Amygdala (tissue), 56 donors: ENCODE measurements around the gene CANT1.

Experiments used
- DNase-seq, 56 donors: peaks; one replicate each; lab custom pipeline; 2025; lab: John Stamatoyannopoulos, UW

Gene CANT1

GRCh38 chr17:78998311-78999055 is 11.1 kb downstream of the CANT1 start:
- DNase-seq: peak in 9 of 56 donors; percentile 20 to 37 (median 31)

- DNase-seq: no peak
Observed at GRCh38 chr17:78997881-78998280, 11.7 kb downstream of the CANT1 start.

- DNase-seq: no peak
Observed at GRCh38 chr17:78997231-78997741, 12.3 kb downstream of the CANT1 start.

- DNase-seq: no peak
Observed at GRCh38 chr17:78996781-78997201, 12.8 kb downstream of the CANT1 start.

- peak in 3 of 56 donors; percentile 16 to 61 (median 26) for DNase-seq
Observed at GRCh38 chr17:78995761-78996451, 13.7 kb downstream of the CANT1 start.

GRCh38 chr17:78995022-78995760 is 14.4 kb downstream of the CANT1 start:
- no peak for DNase-seq

GRCh38 chr17:78993981-78994671 is 15.4 kb downstream of the CANT1 start:
- no peak for DNase-seq

GRCh38 chr17:78993241-78993956 is 16.2 kb downstream of the CANT1 start:
- peak in 19 of 56 donors; percentile 6 to 66 (median 31) for DNase-seq

- DNase-seq: no peak
Observed at GRCh38 chr17:78992542-78993212, 16.9 kb downstream of the CANT1 start.

GRCh38 chr17:78991906-78992532 is 17.5 kb downstream of the CANT1 start:
- no peak for DNase-seq

GRCh38 chr17:78991017-78991738 is 18.4 kb downstream of the CANT1 start:
- DNase-seq: no peak

GRCh38 chr17:78990349-78991016 is 19.1 kb downstream of the CANT1 start:
- DNase-seq: no peak

- DNase-seq: no peak
Observed at GRCh38 chr17:78988152-78988551, 21.4 kb downstream of the CANT1 start.

- peak in 1 of 56 donors; percentile 11 for DNase-seq
Observed at GRCh38 chr17:78986649-78987328, 22.8 kb downstream of the CANT1 start.

- DNase-seq: peak in 4 of 56 donors; percentile 9 to 46 (median 26)
Observed at GRCh38 chr17:78986048-78986648, 23.4 kb downstream of the CANT1 start.

- DNase-seq: no peak
Observed at GRCh38 chr17:78985395-78985794, 24.2 kb downstream of the CANT1 start.
